Measurements from ENCODE around the gene ADAM8. TPM values are rescaled to one million over a fixed set of nuclear protein-coding genes. Genes with fewer than 3 reads are reported as not detected.
"Not testable (repeated sequence)": the region's sequence is repeated elsewhere in the genome, so short reads cannot be mapped to it uniquely, and the experiment has no call there.

Gene ADAM8
- total RNA-seq, 1 donor from 2014 or later = 20.3 TPM

GRCh38 chr10:133324198-133324792 lies 47.6 kb upstream of the ADAM8 start:
- Histone ChIP-seq H3K9me3 (no peaks in the 10 kb centered on the region), H3K4me1 (peaks cover 9% of the 10 kb centered on the region), H3K36me3 (no peaks in the 10 kb centered on the region), H3K27ac (no peak overlapping the region), H3K27me3 (peaks cover 50% of the 10 kb centered on the region), H3K4me3 (no peak overlapping the region)
- peak; percentile 82 for DNase-seq
- no peak for TF ChIP-seq CTCF (IDR thresholded peaks at IDR 0.05)
- intact Hi-C loops (cut with DNase I) = no loop called here
- ATAC-seq = peak; percentile 66

- DNase-seq; H3K4me3 ChIP-seq; ATAC-seq; H3K36me3 ChIP-seq; intact Hi-C loops (cut with DNase I); H3K9me3 ChIP-seq; H3K27ac ChIP-seq: not testable (repeated sequence)
- H3K27me3 ChIP-seq = peaks cover 36% of the 10 kb centered on the region
- H3K4me1 ChIP-seq = peaks cover 12% of the 10 kb centered on the region
These were observed 45.5 kb upstream of the ADAM8 start for GRCh38 chr10:133322064-133322709.

- ATAC-seq; intact Hi-C loops (cut with DNase I); DNase-seq; H3K9me3 ChIP-seq; H3K4me1 ChIP-seq; H3K27ac ChIP-seq; H3K36me3 ChIP-seq; H3K4me3 ChIP-seq: not testable (repeated sequence)
- H3K27me3 ChIP-seq = peaks cover 23% of the 10 kb centered on the region
These were observed 44.3 kb upstream of the ADAM8 start for GRCh38 chr10:133320852-133321422.

- Histone ChIP-seq H3K9me3 (no peaks in the 10 kb centered on the region), H3K36me3 (no peaks in the 10 kb centered on the region), H3K27me3 (peaks cover 11% of the 10 kb centered on the region), H3K4me3 (peak overlapping the region; percentile 26), H3K4me1 (peaks cover 3% of the 10 kb centered on the region), H3K27ac (no peak overlapping the region)
- ATAC-seq (peak; percentile 95), DNase-seq (peak; percentile 85)
- intact Hi-C loops (cut with DNase I) = no loop called here
- TF ChIP-seq CTCF (IDR thresholded peaks at IDR 0.05) = peak; percentile 69
These were observed 41.9 kb upstream of the ADAM8 start for GRCh38 chr10:133318494-133319127.

- intact Hi-C loops (cut with DNase I) = no loop called here
- no peak for TF ChIP-seq CTCF (IDR thresholded peaks at IDR 0.05)
- DNase-seq (no peak), ATAC-seq (no peak)
- no peak overlapping the region for H3K4me3 ChIP-seq
- H3K27me3 ChIP-seq = peaks cover 11% of the 10 kb centered on the region
- H3K4me1 ChIP-seq = peaks cover 3% of the 10 kb centered on the region
- H3K27ac ChIP-seq = no peak overlapping the region
- H3K36me3 ChIP-seq = peaks cover 10% of the 10 kb centered on the region
- no peaks in the 10 kb centered on the region for H3K9me3 ChIP-seq
These were observed 40.1 kb upstream of the ADAM8 start for GRCh38 chr10:133316732-133317131.

- DNase-seq = no peak
- H3K4me1 ChIP-seq = peaks cover 3% of the 10 kb centered on the region
- no peak overlapping the region for H3K4me3 ChIP-seq
- intact Hi-C loops (cut with DNase I) = no loop called here
- no peak overlapping the region for H3K27ac ChIP-seq
- no peak for TF ChIP-seq CTCF (IDR thresholded peaks at IDR 0.05)
- no peaks in the 10 kb centered on the region for H3K9me3 ChIP-seq
- ATAC-seq = no peak
- peaks cover 11% of the 10 kb centered on the region for H3K27me3 ChIP-seq
- peaks cover 15% of the 10 kb centered on the region for H3K36me3 ChIP-seq
These were observed 39.6 kb upstream of the ADAM8 start for GRCh38 chr10:133316266-133316665.
